ENCODE data around the gene PRDM5. TPM values are rescaled to one million over a fixed set of nuclear protein-coding genes. Genes with fewer than 3 reads are reported as not detected.

PRDM5 gene
- total RNA-seq, 4 donors from 2014 or later, result 17.7 to 49.9 (median 44.6) TPM

DNA sequence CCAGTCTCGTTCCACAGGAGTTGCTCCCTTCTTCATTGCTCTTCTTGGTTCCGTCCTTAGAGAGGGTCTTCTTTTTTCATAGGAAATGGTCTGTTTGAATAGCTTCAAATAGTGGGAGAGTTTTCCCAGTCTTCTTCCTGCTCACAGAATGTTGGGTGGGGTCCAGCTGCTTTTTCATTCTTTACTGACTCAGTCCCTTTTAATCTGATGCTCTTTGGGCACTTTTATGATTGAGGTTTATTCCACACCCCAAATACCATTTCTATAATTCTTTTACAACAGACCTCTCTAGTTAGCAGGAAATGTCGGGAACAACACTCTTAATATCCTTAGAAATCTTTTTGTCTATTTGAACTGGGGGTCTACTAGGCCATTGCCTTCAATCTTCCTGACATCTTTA is 239.5 kb downstream of the PRDM5 start:
- no peaks in the 10 kb centered on the region for H3K27me3 ChIP-seq
- no peaks in the 10 kb centered on the region for H3K9me3 ChIP-seq
- TF ChIP-seq, protein P1, sequence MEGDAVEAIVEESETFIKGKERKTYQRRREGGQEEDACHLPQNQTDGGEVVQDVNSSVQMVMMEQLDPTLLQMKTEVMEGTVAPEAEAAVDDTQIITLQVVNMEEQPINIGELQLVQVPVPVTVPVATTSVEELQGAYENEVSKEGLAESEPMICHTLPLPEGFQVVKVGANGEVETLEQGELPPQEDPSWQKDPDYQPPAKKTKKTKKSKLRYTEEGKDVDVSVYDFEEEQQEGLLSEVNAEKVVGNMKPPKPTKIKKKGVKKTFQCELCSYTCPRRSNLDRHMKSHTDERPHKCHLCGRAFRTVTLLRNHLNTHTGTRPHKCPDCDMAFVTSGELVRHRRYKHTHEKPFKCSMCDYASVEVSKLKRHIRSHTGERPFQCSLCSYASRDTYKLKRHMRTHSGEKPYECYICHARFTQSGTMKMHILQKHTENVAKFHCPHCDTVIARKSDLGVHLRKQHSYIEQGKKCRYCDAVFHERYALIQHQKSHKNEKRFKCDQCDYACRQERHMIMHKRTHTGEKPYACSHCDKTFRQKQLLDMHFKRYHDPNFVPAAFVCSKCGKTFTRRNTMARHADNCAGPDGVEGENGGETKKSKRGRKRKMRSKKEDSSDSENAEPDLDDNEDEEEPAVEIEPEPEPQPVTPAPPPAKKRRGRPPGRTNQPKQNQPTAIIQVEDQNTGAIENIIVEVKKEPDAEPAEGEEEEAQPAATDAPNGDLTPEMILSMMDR (IDR thresholded peaks at IDR 0.05), result no peak
- no peak for TF ChIP-seq POLR2A (IDR thresholded peaks at IDR 0.05)
- no peak for DNase-seq
- H3K27ac ChIP-seq, result no peak overlapping the region
- intact Hi-C loops (cut with DNase I), result no loop called here
- no peak overlapping the region for H3K4me3 ChIP-seq (replicated peaks in 1 of 3)
- 82 to 88% methylated on average over 3 of the region's 3 CpGs for WGBS, 2 donors
- no peaks in the 10 kb centered on the region for H3K4me1 ChIP-seq
- H3K36me3 ChIP-seq, result no peaks in the 10 kb centered on the region

DNA sequence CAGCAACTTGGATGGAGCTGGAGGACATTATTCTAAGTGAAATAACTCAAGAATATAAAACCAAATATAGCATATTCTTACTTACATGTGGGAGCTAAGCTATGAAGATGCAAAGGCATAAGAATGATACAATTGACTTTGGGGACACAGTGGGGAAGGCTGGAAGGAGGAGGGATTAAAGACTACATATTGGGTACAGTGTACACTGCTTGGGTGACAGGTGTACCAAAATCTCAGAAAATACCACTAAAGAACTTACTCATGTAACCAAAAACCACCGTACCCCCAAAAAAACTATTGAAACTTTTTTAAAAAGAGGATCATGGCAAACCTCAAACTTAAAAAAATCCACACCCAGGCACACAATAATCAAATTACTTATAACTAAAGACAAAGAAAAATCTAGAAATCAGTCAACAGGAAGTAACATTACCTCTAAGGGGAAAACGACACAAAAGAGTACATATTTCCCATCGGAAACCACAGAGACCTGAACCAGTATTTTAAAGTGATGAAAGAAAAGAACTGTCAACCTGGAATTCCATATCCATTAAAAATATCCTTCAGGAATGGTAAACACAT is 241.8 kb downstream of the PRDM5 start:
- H3K4me1 ChIP-seq, result no peaks in the 10 kb centered on the region

DNA sequence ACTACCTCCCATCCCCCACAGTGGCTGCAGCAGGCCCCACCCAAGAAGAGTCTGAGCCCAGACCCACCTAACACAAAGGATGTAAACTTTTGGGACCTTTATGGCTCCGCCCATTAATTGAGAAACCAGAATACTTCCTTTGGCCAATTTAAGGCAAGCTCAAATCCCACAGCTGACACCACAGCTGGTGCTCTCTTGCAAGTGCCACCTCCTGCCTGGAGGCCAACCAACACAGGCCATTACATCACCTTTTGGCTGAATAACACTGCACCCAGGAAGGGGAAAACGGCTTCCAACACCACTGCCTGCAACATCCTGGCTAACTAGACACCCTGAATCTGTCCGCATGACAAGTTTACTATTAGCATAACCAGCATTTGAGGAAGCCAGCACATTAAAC is 248.8 kb downstream of the PRDM5 start:
- no peak overlapping the region for H3K4me3 ChIP-seq (replicated peaks in 1 of 3)
- no peak overlapping the region for H3K27ac ChIP-seq
- no peak for DNase-seq
- H3K9me3 ChIP-seq, result no peaks in the 10 kb centered on the region
- no peaks in the 10 kb centered on the region for H3K27me3 ChIP-seq
- intact Hi-C loops (cut with DNase I), result no loop called here
- no peaks in the 10 kb centered on the region for H3K4me1 ChIP-seq
- no peaks in the 10 kb centered on the region for H3K36me3 ChIP-seq
- 94 to 96% methylated on average over 3 of the region's 3 CpGs for WGBS, 2 donors
- TF ChIP-seq, protein P1 (IDR thresholded peaks at IDR 0.05), result no peak
- no peak for TF ChIP-seq POLR2A (IDR thresholded peaks at IDR 0.05)

More for the DNA sequence above, 241.8 kb downstream of the PRDM5 start:
- no peak for DNase-seq
- Histone ChIP-seq H3K36me3 (no peaks in the 10 kb centered on the region), H3K27ac (no peak overlapping the region), H3K9me3 (no peaks in the 10 kb centered on the region), H3K4me3 (replicated peaks in 1 of 3) (no peak overlapping the region), H3K27me3 (no peaks in the 10 kb centered on the region)
- intact Hi-C loops (cut with DNase I), result no loop called here
- WGBS, 2 donors, result 90 to 93% methylated on average over 3 of the region's 3 CpGs
- no peak for TF ChIP-seq POLR2A (IDR thresholded peaks at IDR 0.05)
- TF ChIP-seq, protein P1 (IDR thresholded peaks at IDR 0.05), result no peak

DNA sequence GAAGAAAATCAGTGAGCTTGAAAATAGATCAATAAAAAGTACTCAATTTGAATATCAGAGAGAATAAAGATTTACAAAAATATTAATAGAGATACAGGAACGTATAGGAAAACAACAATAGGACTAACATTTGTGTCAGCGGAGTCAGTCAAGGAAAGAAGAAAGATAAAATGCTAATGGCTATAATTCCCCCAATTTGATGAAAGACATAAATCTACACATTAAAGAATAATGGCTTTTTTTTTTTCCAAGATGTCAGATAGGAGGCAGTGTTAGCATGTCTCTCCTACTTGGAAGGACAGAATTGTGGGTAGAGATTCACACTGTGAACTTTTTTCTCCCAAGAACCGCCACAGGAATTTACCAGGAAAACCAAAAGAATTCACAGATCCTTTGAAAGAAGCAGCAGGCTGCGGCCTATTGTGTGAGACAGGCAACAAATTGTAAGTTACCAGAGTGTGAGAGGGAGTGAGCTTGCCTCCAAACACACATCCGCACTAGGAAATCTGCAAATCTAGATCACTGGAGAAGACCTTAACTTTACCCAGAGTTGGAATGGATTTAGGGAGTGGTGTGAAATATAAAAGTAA is 249.9 kb downstream of the PRDM5 start:
- Histone ChIP-seq H3K4me3 (replicated peaks in 1 of 3) (no peak overlapping the region), H3K9me3 (no peaks in the 10 kb centered on the region)

DNA sequence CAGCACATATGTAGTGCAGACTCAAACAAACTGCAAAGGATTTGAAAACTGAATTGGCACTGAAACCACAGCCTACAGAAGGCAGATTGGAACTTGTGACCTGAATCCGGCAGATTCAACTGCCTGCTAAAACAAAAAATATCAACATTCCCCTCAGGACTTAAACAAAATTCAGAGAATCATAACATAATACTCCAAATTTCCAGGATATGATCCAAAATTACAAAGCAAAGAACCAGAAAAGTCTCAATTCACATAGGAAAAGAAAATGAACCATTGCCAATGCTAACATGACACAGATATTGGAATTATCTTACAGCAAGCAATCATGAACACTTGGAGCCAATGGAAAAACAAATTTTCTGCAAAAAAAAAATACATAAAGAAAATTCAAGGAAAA is 250.4 kb downstream of the PRDM5 start:
- TF ChIP-seq, protein P1 (IDR thresholded peaks at IDR 0.05), result no peak
- no peak for TF ChIP-seq POLR2A (IDR thresholded peaks at IDR 0.05)
- WGBS, 2 donors, result 0 to 58% methylated on average over 1 of the region's 1 CpG
- intact Hi-C loops (cut with DNase I), result no loop called here
- no peaks in the 10 kb centered on the region for H3K36me3 ChIP-seq
- H3K9me3 ChIP-seq, result no peaks in the 10 kb centered on the region
- no peak overlapping the region for H3K27ac ChIP-seq
- H3K27me3 ChIP-seq, result no peaks in the 10 kb centered on the region
- H3K4me3 ChIP-seq (replicated peaks in 1 of 3), result no peak overlapping the region
- H3K4me1 ChIP-seq, result no peaks in the 10 kb centered on the region
- no peak for DNase-seq

More for the DNA sequence above, 249.9 kb downstream of the PRDM5 start:
- H3K27ac ChIP-seq, result no peak overlapping the region
- no peaks in the 10 kb centered on the region for H3K27me3 ChIP-seq
- TF ChIP-seq, protein P1 (IDR thresholded peaks at IDR 0.05), result no peak
- no peak for TF ChIP-seq POLR2A (IDR thresholded peaks at IDR 0.05)
- intact Hi-C loops (cut with DNase I), result no loop called here
- DNase-seq, result no peak
- 85 to 93% methylated on average over 5 of the region's 5 CpGs for WGBS, 2 donors
- H3K36me3 ChIP-seq, result no peaks in the 10 kb centered on the region
- H3K4me1 ChIP-seq, result no peaks in the 10 kb centered on the region

Measured in thyroid gland (tissue), 4 donors.